IMR-90 (cell line): ENCODE data around the gene ELAVL1. TPM values are rescaled to one million over a fixed set of nuclear protein-coding genes. Genes with fewer than 3 reads are reported as not detected.

Experiments
- ATAC-seq: fragments of 200-7000 bp; cut with Tn5 transposase; 2 replicates; pipeline ENCODE4 v1.9.1; 2020; ENCODE audit warnings: low read depth, mild to moderate bottlenecking, moderate library complexity
- BruUV-seq: library from RNA; stranded (reverse); fragments of 400-500 nt; replicated peaks from 2 replicates; lab custom pipeline; 2021; lab: Mats Ljungman, UMichigan
- CTCF ChIA-PET: fragments of 300-600 bp; formaldehyde crosslinking; extraction: SDS; loops from one replicate; lab custom pipeline; 2021; ENCODE audit warnings: antibody characterized with exemption; lab: Yijun Ruan, JAX
- POLR2A ChIA-PET: fragments of 300-600 bp; sonication (Branson Sonifier 250); formaldehyde crosslinking; loops from one replicate; lab custom pipeline; 2022; ENCODE audit warnings: antibody characterized with exemption; ENCODE audit not compliant: unreplicated experiment; lab: Charles Lee
- DNase-seq: peaks from one replicate; pipeline ENCODE4 v3.0.0; 2013
- H2AFZ ChIP-seq: replicated peaks from 2 replicates; pipeline ENCODE3; 2013; ENCODE audit warnings: low read length, mild to moderate bottlenecking; ENCODE audit not compliant: poor library complexity
- H2AK5ac ChIP-seq: 2 replicates; pipeline ENCODE4 v1.6.1; 2013; ENCODE audit warnings: low read depth, low read length, inconsistent platforms
- H2AK9ac ChIP-seq: replicated peaks from 2 replicates; pipeline ENCODE3; 2013; ENCODE audit warnings: mild to moderate bottlenecking, low read depth, low read length, moderate library complexity; ENCODE audit not compliant: poor library complexity
- H2BK120ac ChIP-seq: 2 replicates; pipeline ENCODE4 v1.6.1; 2013; ENCODE audit warnings: low read depth, low read length, inconsistent platforms
- H2BK15ac ChIP-seq: 3 replicates; pipeline ENCODE4 v1.6.1; 2013; ENCODE audit warnings: low read depth, low read length, inconsistent platforms
- H2BK20ac ChIP-seq: 2 replicates; pipeline ENCODE4 v1.6.1; 2013; ENCODE audit warnings: low read depth, mild to moderate bottlenecking, inconsistent platforms, low read length, moderate library complexity
- H2BK5ac ChIP-seq: 2 replicates; pipeline ENCODE4 v1.6.1; 2013; ENCODE audit warnings: mild to moderate bottlenecking, low read depth, low read length, inconsistent platforms; ENCODE audit not compliant: poor library complexity, severe bottlenecking
- H3K14ac ChIP-seq: replicated peaks from 2 replicates; pipeline ENCODE4 v1.6.1; 2013; ENCODE audit warnings: low read depth, low read length, inconsistent platforms
- H3K18ac ChIP-seq: 2 replicates; pipeline ENCODE4 v1.6.1; 2013; ENCODE audit warnings: low read depth, low read length, control low read depth
- H3K23ac ChIP-seq: 2 replicates; pipeline ENCODE4 v1.6.1; 2013; ENCODE audit warnings: low read depth, low read length, inconsistent platforms
- H3K27ac ChIP-seq: 2 replicates; pipeline ENCODE4 v1.5.1; 2013; ENCODE audit warnings: mild to moderate bottlenecking, control low read depth, low read length; ENCODE audit not compliant: insufficient read depth
- H3K27me3 ChIP-seq: 2 replicates; pipeline ENCODE4 v1.6.1; 2013; ENCODE audit warnings: low read length; ENCODE audit not compliant: control insufficient read depth, insufficient read depth
- H3K36me3 ChIP-seq: 2 replicates; pipeline ENCODE4 v1.6.1; 2013; ENCODE audit warnings: low read length, mixed read lengths; ENCODE audit not compliant: control insufficient read depth, insufficient read depth
- H3K4ac ChIP-seq: 2 replicates; pipeline ENCODE4 v1.6.1; 2013; ENCODE audit warnings: low read depth, low read length, inconsistent platforms
- H3K4me1 ChIP-seq: 2 replicates; pipeline ENCODE4 v1.6.1; 2013; ENCODE audit warnings: low read length, mixed read lengths; ENCODE audit not compliant: control insufficient read depth, insufficient read depth
- H3K4me2 ChIP-seq: 2 replicates; pipeline ENCODE4 v1.6.1; 2013; ENCODE audit warnings: low read depth, mild to moderate bottlenecking, control low read depth, low read length, moderate library complexity
- H3K4me3 ChIP-seq: 2 replicates; pipeline ENCODE4 v1.5.1; 2013; ENCODE audit warnings: low read depth, mild to moderate bottlenecking, control low read depth, low read length, moderate library complexity; ENCODE audit not compliant: insufficient read depth
- H3K56ac ChIP-seq: 2 replicates; pipeline ENCODE4 v1.6.1; 2013; ENCODE audit warnings: low read length, inconsistent platforms; ENCODE audit not compliant: insufficient read depth; ENCODE audit errors: extremely low read depth
- H3K79me1 ChIP-seq, 2 experiments: 2 replicates each; pipeline ENCODE4 v1.6.1; 2013; ENCODE audit warnings: low read length in 2 of 2, inconsistent platforms in 1 of 2, low read depth in 1 of 2
- H3K9ac ChIP-seq: 2 replicates; pipeline ENCODE4 v1.6.1; 2013; ENCODE audit warnings: low read depth, low read length, control low read depth
- H3K9me1 ChIP-seq: 2 replicates; pipeline ENCODE4 v1.6.1; 2013; ENCODE audit warnings: low read length, inconsistent platforms; ENCODE audit not compliant: insufficient read depth
- H3K9me3 ChIP-seq: 2 replicates; pipeline ENCODE4 v1.6.1; 2013; ENCODE audit warnings: low read length; ENCODE audit not compliant: control insufficient read depth, insufficient read depth
- H4K20me1 ChIP-seq: 2 replicates; pipeline ENCODE4 v1.6.1; 2013; ENCODE audit warnings: low read length, inconsistent platforms; ENCODE audit not compliant: insufficient read depth
- H4K5ac ChIP-seq: 2 replicates; pipeline ENCODE4 v1.6.1; 2013; ENCODE audit warnings: mild to moderate bottlenecking, low read depth, low read length, control low read depth
- H4K8ac ChIP-seq, 2 experiments: 2 replicates each; pipeline ENCODE4 v1.6.1; 2013; ENCODE audit warnings: low read depth in 2 of 2, low read length in 2 of 2, control low read depth in 1 of 2, inconsistent platforms in 1 of 2
- H4K91ac ChIP-seq: 2 replicates; pipeline ENCODE4 v1.6.1; 2013; ENCODE audit warnings: low read depth, low read length, inconsistent platforms; ENCODE audit not compliant: insufficient read depth
- BHLHE40 ChIP-seq: fragments of 150-350 bp; IDR thresholded peaks from 2 replicates; pipeline ENCODE4 v1.6.1; 2016; ENCODE audit warnings: mild to moderate bottlenecking, low read depth, low read length
- CEBPB ChIP-seq: IDR thresholded peaks from 2 replicates; pipeline ENCODE4 v1.6.1; 2012; ENCODE audit warnings: low read depth, low read length, improper control_type of control experiment
- CHD1 ChIP-seq: IDR thresholded peaks from 2 replicates; pipeline ENCODE4 v1.6.1; 2012; ENCODE audit warnings: low read depth, low read length, improper control_type of control experiment
- FOS ChIP-seq: fragments of 150-350 bp; IDR thresholded peaks from 2 replicates; pipeline ENCODE4 v1.6.1; 2016; ENCODE audit warnings: low read depth, low read length
- MAFK ChIP-seq: IDR thresholded peaks from 2 replicates; pipeline ENCODE4 v1.6.1; 2012; ENCODE audit warnings: low read depth, low read length, improper control_type of control experiment
- MAZ ChIP-seq: IDR thresholded peaks from 2 replicates; pipeline ENCODE4 v1.6.1; 2012; ENCODE audit warnings: low read depth, mild to moderate bottlenecking, low read length, improper control_type of control experiment, moderate library complexity, borderline replicate concordance
- MXI1 ChIP-seq: IDR thresholded peaks from 2 replicates; pipeline ENCODE4 v1.6.1; 2012; ENCODE audit warnings: low read depth, mild to moderate bottlenecking, low read length, moderate library complexity, borderline replicate concordance
- NFE2L2 ChIP-seq: fragments of 150-350 bp; IDR thresholded peaks from 2 replicates; pipeline ENCODE4 v1.6.1; 2016; ENCODE audit warnings: low read depth, mild to moderate bottlenecking, low read length
- POLR2A ChIP-seq: IDR thresholded peaks from 2 replicates; pipeline ENCODE4 v1.6.1; 2012; ENCODE audit warnings: mild to moderate bottlenecking, low read depth, low read length
- RAD21 ChIP-seq: IDR thresholded peaks from 2 replicates; pipeline ENCODE4 v1.6.1; 2012; ENCODE audit warnings: low read length, improper control_type of control experiment
- RCOR1 ChIP-seq: IDR thresholded peaks from 2 replicates; pipeline ENCODE4 v1.6.1; 2012; ENCODE audit warnings: mild to moderate bottlenecking, low read length, improper control_type of control experiment; ENCODE audit not compliant: insufficient replicate concordance
- RFX5 ChIP-seq: IDR thresholded peaks from 2 replicates; pipeline ENCODE4 v1.8.0; 2012; ENCODE audit warnings: low read depth, mild to moderate bottlenecking, low read length, moderate library complexity
- SMC3 ChIP-seq: fragments of 150-350 bp; IDR thresholded peaks from 2 replicates; pipeline ENCODE4 v1.6.1; 2016; ENCODE audit warnings: low read depth, mild to moderate bottlenecking, antibody characterized with exemption, low read length, moderate library complexity
- WGBS, 2 experiments: methylation state at CpG; one replicate each; pipeline versions ENCODE4 v1.1.5 to v1.1.7; 2013; ENCODE audit warnings: missing lambda C conversion rate in 2 of 2; ENCODE audit not compliant: insufficient read length in 1 of 2; ENCODE audit errors: extremely low coverage in 2 of 2; 5-methylcytosine and 5-hydroxymethylcytosine counted together
- dilution Hi-C: fragments of 300-500 bp; cut with HindIII; formaldehyde crosslinking; loops from one replicate; pipeline ENCODE4 v1.14.3; 2018; ENCODE audit warnings: low sequenced_read_pairs; ENCODE audit not compliant: unreplicated experiment
- in situ Hi-C: fragments of 300-500 bp; cut with MboI; formaldehyde crosslinking; loops from 3 replicates; pipeline ENCODE4 v1.14.3; 2019; ENCODE audit warnings: low sequenced_read_pairs, inconsistent platforms, mixed read lengths
- intact Hi-C: fragments of 100-400 bp; cut with micrococcal nuclease; formaldehyde crosslinking; loops from 2 replicates; pipeline ENCODE4 v1.10.0; 2022
- polyA plus RNA-seq, 3 experiments: library from polyadenylated mRNA; depleted of rRNA; stranded (reverse); fragments of >200 nt; gene quantifications; 2 replicates each; pipeline ENCODE4 v1.2.3, GENCODE V29; 2012; ENCODE audit warnings: low replicate concordance in 1 of 3
- total RNA-seq: library from RNA; depleted of rRNA; stranded (reverse); fragments of >200 nt; gene quantifications from 2 replicates; pipeline ENCODE4 v1.2.3, GENCODE V29; 2012
- TF ChIP-seq, protein P1 (sequence below): fragments of 150-350 bp; IDR thresholded peaks from 2 replicates; pipeline ENCODE4 v1.6.1; 2016; ENCODE audit warnings: low read depth, mild to moderate bottlenecking, low read length, moderate library complexity, borderline replicate concordance
- TF ChIP-seq, protein P2 (sequence below): fragments of 150-350 bp; IDR thresholded peaks from 2 replicates; pipeline ENCODE4 v1.6.1; 2017; ENCODE audit warnings: mild to moderate bottlenecking, antibody characterized with exemption, low read length, low read depth
- TF ChIP-seq, protein P3 (sequence below): conservative IDR thresholded peaks from 2 replicates; pipeline ENCODE4 v1.5.1; 2012; ENCODE audit warnings: mild to moderate bottlenecking, low read depth, low read length, improper control_type of control experiment

The ELAVL1 gene
- total and polyA plus RNA-seq, 2 of the 4 experiments (the other 2 are of a cell fraction): 55.6 to 59.0 TPM

DNA sequence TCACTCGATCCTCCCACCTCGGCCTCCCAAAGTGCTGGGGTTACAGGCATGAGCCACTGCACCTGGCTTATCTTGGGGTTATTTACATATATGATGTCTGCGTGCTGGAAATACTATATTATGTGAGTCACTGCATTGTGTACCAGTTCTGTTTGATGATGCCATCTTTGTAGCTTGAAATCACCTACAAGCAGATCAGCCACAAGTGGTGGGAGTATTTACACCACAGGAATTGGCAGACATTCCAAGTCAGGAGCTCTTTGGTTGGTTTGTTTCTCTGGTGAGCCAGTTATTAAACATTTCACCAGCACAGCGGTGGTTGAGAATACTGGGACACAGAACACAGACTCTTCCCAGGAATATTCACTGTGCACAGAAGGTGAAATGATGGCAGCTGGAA, 57.5 kb downstream of the ELAVL1 start:
- no peak overlapping the region for H3K9ac ChIP-seq
- no peak overlapping the region for H3K56ac ChIP-seq
- H2AK5ac ChIP-seq: no peak overlapping the region
- H2BK20ac ChIP-seq: no peak overlapping the region
- dilution Hi-C loops: no loop called here
- no TSS peak for BruUV-seq
- in situ Hi-C loops: no loop called here
- H4K5ac ChIP-seq: no peak overlapping the region
- no peak overlapping the region for H3K27ac ChIP-seq
- WGBS, 2 experiments: no CpG with 5 or more reads among the region's 4 CpGs
- H3K4me2 ChIP-seq: no peak overlapping the region
- no peak overlapping the region for H2AK9ac ChIP-seq
- intact Hi-C loops: no loop called here
- CTCF ChIA-PET: no interaction called here
- H3K18ac ChIP-seq: no peak overlapping the region
- TF ChIP-seq RAD21 (no peak), RFX5 (no peak), MAZ (no peak), MXI1 (no peak), CEBPB (no peak), SMC3 (no peak), NFE2L2 (no peak), POLR2A (no peak), RCOR1 (no peak), BHLHE40 (no peak), CHD1 (no peak), MAFK (no peak), FOS (no peak)
- TF ChIP-seq, protein P1, sequence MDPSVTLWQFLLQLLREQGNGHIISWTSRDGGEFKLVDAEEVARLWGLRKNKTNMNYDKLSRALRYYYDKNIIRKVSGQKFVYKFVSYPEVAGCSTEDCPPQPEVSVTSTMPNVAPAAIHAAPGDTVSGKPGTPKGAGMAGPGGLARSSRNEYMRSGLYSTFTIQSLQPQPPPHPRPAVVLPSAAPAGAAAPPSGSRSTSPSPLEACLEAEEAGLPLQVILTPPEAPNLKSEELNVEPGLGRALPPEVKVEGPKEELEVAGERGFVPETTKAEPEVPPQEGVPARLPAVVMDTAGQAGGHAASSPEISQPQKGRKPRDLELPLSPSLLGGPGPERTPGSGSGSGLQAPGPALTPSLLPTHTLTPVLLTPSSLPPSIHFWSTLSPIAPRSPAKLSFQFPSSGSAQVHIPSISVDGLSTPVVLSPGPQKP: no peak
- TF ChIP-seq, protein P2, sequence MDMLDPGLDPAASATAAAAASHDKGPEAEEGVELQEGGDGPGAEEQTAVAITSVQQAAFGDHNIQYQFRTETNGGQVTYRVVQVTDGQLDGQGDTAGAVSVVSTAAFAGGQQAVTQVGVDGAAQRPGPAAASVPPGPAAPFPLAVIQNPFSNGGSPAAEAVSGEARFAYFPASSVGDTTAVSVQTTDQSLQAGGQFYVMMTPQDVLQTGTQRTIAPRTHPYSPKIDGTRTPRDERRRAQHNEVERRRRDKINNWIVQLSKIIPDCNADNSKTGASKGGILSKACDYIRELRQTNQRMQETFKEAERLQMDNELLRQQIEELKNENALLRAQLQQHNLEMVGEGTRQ: no peak
- TF ChIP-seq, protein P3, sequence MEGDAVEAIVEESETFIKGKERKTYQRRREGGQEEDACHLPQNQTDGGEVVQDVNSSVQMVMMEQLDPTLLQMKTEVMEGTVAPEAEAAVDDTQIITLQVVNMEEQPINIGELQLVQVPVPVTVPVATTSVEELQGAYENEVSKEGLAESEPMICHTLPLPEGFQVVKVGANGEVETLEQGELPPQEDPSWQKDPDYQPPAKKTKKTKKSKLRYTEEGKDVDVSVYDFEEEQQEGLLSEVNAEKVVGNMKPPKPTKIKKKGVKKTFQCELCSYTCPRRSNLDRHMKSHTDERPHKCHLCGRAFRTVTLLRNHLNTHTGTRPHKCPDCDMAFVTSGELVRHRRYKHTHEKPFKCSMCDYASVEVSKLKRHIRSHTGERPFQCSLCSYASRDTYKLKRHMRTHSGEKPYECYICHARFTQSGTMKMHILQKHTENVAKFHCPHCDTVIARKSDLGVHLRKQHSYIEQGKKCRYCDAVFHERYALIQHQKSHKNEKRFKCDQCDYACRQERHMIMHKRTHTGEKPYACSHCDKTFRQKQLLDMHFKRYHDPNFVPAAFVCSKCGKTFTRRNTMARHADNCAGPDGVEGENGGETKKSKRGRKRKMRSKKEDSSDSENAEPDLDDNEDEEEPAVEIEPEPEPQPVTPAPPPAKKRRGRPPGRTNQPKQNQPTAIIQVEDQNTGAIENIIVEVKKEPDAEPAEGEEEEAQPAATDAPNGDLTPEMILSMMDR: no peak
- no peak overlapping the region for H2BK15ac ChIP-seq
- ATAC-seq (no peak), DNase-seq (peak; percentile 69)
- no peak overlapping the region for H4K8ac ChIP-seq
- no peaks in the 10 kb centered on the region for H3K36me3 ChIP-seq
- no peaks in the 10 kb centered on the region for H4K20me1 ChIP-seq
- H4K91ac ChIP-seq: no peak overlapping the region
- H2BK5ac ChIP-seq: no peak overlapping the region
- H3K23ac ChIP-seq: no peak overlapping the region
- H3K79me1 ChIP-seq: peaks cover 0 to 4% of the 10 kb centered on the region in 2 experiments; a peak in 1 of 4 replicates
- H2BK120ac ChIP-seq: no peak overlapping the region
- H3K4me3 ChIP-seq: no peak overlapping the region
- H3K9me3 ChIP-seq: no peaks in the 10 kb centered on the region
- H3K14ac ChIP-seq: no peak overlapping the region
- H2AFZ ChIP-seq: no peak overlapping the region
- H3K9me1 ChIP-seq: no peaks in the 10 kb centered on the region
- POLR2A ChIA-PET: no interaction called here
- H3K4me1 ChIP-seq: no peaks in the 10 kb centered on the region; the same call in 1 of the 2 replicates
- H3K27me3 ChIP-seq: no peaks in the 10 kb centered on the region
- H3K4ac ChIP-seq: no peak overlapping the region
